ENCODE results near the gene LSAMP.
"Not testable (repeated sequence)": the region's sequence is repeated elsewhere in the genome, so short reads cannot be mapped to it uniquely, and the experiment has no call there.

The LSAMP gene

DNA sequence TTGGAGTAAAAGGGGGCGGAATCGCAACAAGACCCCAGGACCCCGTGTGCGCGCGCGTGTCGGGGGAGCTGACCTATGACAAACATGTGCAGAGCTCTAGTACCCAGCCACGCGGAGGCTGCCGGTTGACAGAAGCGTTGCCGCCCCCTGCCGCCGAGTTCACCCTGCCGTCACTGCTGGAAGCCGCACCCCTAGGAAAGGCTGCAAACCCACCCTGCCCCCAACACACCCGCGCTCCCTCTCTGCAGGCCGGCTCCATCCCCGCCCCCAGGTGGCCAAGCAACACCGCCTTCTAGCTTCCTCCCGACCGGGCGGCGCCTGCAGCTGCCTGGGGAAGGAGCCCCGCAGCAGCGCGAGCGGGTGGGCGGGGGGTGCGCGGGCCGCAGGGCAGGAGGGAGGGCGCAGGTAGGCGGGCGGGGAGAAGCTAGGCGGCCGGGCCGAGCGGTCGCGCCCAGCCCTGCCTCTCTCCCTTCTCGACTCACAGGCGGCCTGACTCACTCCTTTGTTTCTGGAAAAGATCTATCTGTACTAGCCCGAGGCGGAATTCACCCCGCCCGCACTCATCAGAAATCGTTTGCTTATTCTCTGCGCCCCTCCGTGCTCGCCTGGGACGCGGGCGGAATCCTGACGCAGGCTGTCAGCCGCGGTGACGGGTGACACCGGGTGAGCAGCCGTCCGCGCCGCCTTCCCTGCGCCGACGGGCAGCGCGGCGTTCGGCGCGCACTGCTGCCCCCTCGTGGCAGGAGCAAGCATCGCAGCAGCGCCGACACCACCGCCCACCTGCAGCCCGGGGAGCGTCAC is 661.1 kb downstream of the LSAMP start:
- peak in 55 of 56 donors; percentile 21 to 91 (median 71) for DNase-seq

DNA sequence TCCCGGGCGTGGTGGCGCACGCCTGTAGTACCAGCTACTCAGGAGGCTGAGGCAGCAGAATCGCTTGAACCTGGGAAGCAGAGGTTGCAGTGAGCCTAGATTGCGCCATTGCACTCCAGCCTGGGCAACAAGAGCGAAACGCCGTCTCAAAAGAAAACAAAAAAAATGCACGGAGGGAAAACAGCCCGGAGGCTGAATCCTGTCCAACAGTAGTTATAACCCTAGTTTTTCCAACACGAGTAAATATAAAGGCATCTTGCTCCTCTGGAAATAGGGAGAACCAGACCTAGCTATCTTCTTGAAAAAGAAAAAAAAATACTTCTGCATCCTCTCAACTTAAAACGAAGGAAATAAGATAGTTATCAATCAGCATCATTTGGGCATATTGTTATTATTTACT is 661.9 kb downstream of the LSAMP start:
- not testable (repeated sequence) for DNase-seq

GRCh38 chr3:115779011-115779410 is 666.3 kb downstream of the LSAMP start:
- DNase-seq: no peak

DNA sequence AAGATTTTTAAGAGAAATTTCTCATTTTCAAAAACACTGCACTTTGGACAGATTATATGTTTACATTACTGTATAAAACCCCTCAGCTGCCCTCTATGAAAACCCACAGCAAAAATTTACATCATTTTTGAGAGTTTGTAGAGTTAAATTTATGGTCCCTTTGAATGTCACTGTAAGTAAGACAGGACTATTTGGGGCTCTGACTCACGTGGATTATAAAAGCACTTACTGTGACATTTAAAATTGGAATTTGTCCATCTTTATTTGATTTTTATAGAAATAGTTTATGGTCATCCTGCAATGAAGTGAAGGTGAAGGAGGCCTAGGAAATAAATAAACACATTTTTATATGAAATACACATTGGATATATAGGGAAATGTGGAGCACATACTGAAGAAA is 672.3 kb downstream of the LSAMP start:
- no peak for DNase-seq

DNA sequence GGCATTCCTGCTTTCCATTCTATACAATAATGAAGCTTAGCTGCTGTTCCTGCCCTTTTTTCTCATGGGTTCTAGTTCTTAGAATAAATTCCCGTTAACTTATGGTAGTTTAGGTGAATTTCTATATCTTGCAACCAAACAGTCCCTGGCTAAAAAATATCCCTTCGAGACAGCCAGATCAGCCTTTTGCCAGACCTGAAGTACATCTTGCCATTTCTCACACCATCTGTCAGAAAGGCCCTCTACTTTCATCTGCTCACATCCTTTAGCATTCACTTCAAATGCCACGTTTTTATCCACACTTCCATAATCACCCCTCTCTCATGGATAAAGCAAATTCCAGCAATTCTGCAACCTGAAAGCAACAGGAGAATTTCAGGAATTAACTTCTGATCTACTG is 676.6 kb downstream of the LSAMP start:
- no peak for DNase-seq

GRCh38 chr3:115766587-115767482 is 678.5 kb downstream of the LSAMP start:
- DNase-seq: no peak

DNA sequence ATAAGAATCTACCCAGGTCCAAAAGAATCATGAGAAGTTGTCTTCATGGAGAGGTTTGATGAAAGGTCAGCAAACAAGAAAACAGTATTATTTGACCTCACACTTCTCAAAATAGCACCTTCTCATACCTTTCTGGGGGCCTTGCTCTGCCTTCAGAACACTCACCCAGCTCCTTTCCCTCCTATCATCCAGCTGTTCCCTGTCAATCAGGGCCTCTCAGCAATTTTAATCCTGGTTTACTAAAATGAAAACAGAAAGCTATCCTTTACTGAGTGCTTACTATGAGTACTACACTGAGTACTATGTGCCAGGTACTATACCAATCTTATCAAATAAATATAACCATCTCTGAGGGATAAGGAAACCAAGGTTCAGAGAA is 683.4 kb downstream of the LSAMP start:
- DNase-seq: no peak

DNA sequence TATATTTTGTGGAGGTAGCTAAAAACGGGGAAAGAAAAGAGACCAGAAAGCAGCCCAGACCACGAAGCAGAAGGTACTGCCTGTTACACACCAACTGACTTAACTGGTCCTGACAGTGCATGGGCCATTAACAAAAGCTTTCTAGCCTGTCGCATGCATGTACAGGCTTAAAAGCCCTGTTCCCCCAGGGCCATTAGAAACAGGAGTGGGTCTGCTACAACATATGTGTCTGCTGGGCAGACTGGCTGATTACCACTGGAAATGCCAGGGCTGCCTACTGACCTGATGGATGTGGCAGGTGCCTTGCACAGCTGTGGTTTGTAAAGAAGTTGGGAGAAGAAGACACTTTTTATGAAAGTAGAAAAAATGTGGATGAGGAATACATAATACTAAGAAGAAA is 684.6 kb downstream of the LSAMP start:
- DNase-seq: no peak

GRCh38 chr3:115758076-115758763 is 687.1 kb downstream of the LSAMP start:
- no peak for DNase-seq

- not testable (repeated sequence) for DNase-seq
These were observed 692.3 kb downstream of the LSAMP start for GRCh38 chr3:115752978-115753377.

All from amygdala (tissue), 56 donors.